Activated naive CD8-positive, alpha-beta T cell treated with anti-CD3 and anti-CD28 coated beads for 36 hours (primary cell): Measurements from ENCODE around the gene HDHD2. TPM values are rescaled to one million over a fixed set of nuclear protein-coding genes. Genes with fewer than 3 reads are reported as not detected.

Experiments used
- total RNA-seq, 2 experiments: library from RNA; stranded (reverse); gene quantifications; one replicate each; pipeline ENCODE4 v1.2.3, GENCODE V29; 2021

Gene HDHD2
- total RNA-seq, 2 experiments from 2014 or later, result 23.0 to 25.9 TPM

Other genes with a start within 250 kb of the HDHD2 start
- 10 to 100 TPM; 37.4 to 38.8 TPM for gene PIAS2, start 233.0 kb downstream of the HDHD2 start, total RNA-seq
- 1 to 10 TPM; 1.3 to 1.6 TPM for gene KATNAL2, start 232.9 kb downstream of the HDHD2 start, total RNA-seq
- gene ELOA2, start 114.9 kb downstream of the HDHD2 start, total RNA-seq, result not detected
- gene IER3IP1, start 25.9 kb upstream of the HDHD2 start, total RNA-seq, result 10 to 100 TPM; 15.4 to 15.6 TPM
- gene SKOR2, start 101.2 kb upstream of the HDHD2 start, total RNA-seq, result not detected